Keratinocyte (primary cell): ENCODE data around the gene CD8B2. TPM values are rescaled to one million over a fixed set of nuclear protein-coding genes. Genes with fewer than 3 reads are reported as not detected.
A peak's percentile ranks its signal among the peaks of the same experiment; 100 is the strongest.
"Not testable (repeated sequence)": the region's sequence is repeated elsewhere in the genome, so short reads cannot be mapped to it uniquely, and the experiment has no call there.

ENCODE experiments used
- DNase-seq: peaks from one replicate; pipeline ENCODE4 v3.0.0-alpha.2; 2011; ENCODE audit warnings: low read depth, missing footprints, low spot score
- FAIRE-seq: peaks from 2 replicates; lab custom pipeline; 2011; peaks lifted over from hg19 to GRCh38; lab: Jason Lieb, UNC
- H2AFZ ChIP-seq: 2 replicates; pipeline ENCODE4 v1.6.0; 2012; ENCODE audit warnings: low read length, control low read depth, inconsistent platforms; ENCODE audit not compliant: control insufficient read depth
- H3K27ac ChIP-seq: 2 replicates; pipeline ENCODE4 v1.5.1; 2011; ENCODE audit warnings: low read length; ENCODE audit not compliant: control insufficient read depth, insufficient read depth
- H3K27me3 ChIP-seq: 3 replicates; pipeline ENCODE4 v1.6.0; 2011; ENCODE audit warnings: low read length; ENCODE audit not compliant: control insufficient read depth, insufficient read depth; ENCODE audit errors: extremely low read depth
- H3K36me3 ChIP-seq, 2 experiments: 2 replicates in 1 of 2; 3 replicates in 1 of 2; pipeline ENCODE4 v1.5.1; 2011; ENCODE audit warnings: low read length in 2 of 2, mild to moderate bottlenecking in 1 of 2; ENCODE audit not compliant: control insufficient read depth in 2 of 2, insufficient read depth in 2 of 2; ENCODE audit errors: extremely low read depth in 1 of 2
- H3K4me1 ChIP-seq: 3 replicates; pipeline ENCODE4 v1.5.1; 2011; ENCODE audit warnings: low read length; ENCODE audit not compliant: control insufficient read depth, insufficient read depth; ENCODE audit errors: extremely low read depth
- H3K4me2 ChIP-seq: 3 replicates; pipeline ENCODE4 v1.6.0; 2011; ENCODE audit warnings: low read depth, low read length; ENCODE audit not compliant: control insufficient read depth, insufficient read depth; ENCODE audit errors: extremely low read depth
- H3K4me3 ChIP-seq, 3 experiments: fragments of 200-600 bp in 1 of 3; sonication (generic) in 1 of 3; 2 replicates in 2 of 3; 3 replicates in 1 of 3; pipeline ENCODE4 v1.5.1; 2011 to 2016; ENCODE audit warnings: low read length in 3 of 3, mild to moderate bottlenecking in 3 of 3, control low read depth in 2 of 3, inconsistent platforms in 1 of 3, low read depth in 1 of 3, mixed read lengths in 1 of 3, mixed run types in 1 of 3, moderate library complexity in 1 of 3; ENCODE audit not compliant: control insufficient read depth in 2 of 3, insufficient read depth in 2 of 3; ENCODE audit errors: extremely low read depth in 1 of 3
- H3K79me2 ChIP-seq: 2 replicates; pipeline ENCODE4 v1.6.0; 2012; ENCODE audit warnings: low read length; ENCODE audit not compliant: control insufficient read depth, insufficient read depth
- H3K9ac ChIP-seq: 3 replicates; pipeline ENCODE4 v1.6.0; 2011; ENCODE audit warnings: low read length; ENCODE audit not compliant: control insufficient read depth, insufficient read depth; ENCODE audit errors: extremely low read depth
- H3K9me1 ChIP-seq: 3 replicates; pipeline ENCODE4 v1.6.0; 2011; ENCODE audit warnings: low read length; ENCODE audit not compliant: control insufficient read depth, insufficient read depth; ENCODE audit errors: extremely low read depth
- H3K9me3 ChIP-seq: 2 replicates; pipeline ENCODE4 v1.5.1; 2012; ENCODE audit warnings: low read depth, low read length; ENCODE audit not compliant: control insufficient read depth
- H4K20me1 ChIP-seq: 3 replicates; pipeline ENCODE4 v1.6.0; 2011; ENCODE audit warnings: low read length; ENCODE audit not compliant: control insufficient read depth, insufficient read depth; ENCODE audit errors: extremely low read depth
- dilution Hi-C: fragments of 300-500 bp; cut with MboI; formaldehyde crosslinking; loops from one replicate; pipeline ENCODE4 v1.7.0; 2020; ENCODE audit warnings: low sequenced_read_pairs; ENCODE audit not compliant: extremely low pct_ligation_motif_present
- polyA plus RNA-seq, 5 experiments: library from polyadenylated mRNA; depleted of rRNA in 3 of 5; stranded (reverse) in 3 of 5; stranded (forward) in 1 of 5; unstranded in 1 of 5; fragments of >200 nt; gene quantifications; 1 replicate in 1 of 5; 2 replicates in 3 of 5; 3 replicates in 1 of 5; pipeline versions ENCODE4 v1.2.1 to v1.2.3, GENCODE V29; 2011 to 2012; ENCODE audit warnings: missing spikeins in 2 of 5, low read depth in 1 of 5, low replicate concordance in 1 of 5

Gene CD8B2
- polyA plus RNA-seq, 1 donor (not counting 4 experiments of a cell fraction or from before 2014, with no cell fraction given): not detected

- H3K4me3 ChIP-seq, DNase-seq, H3K4me2 ChIP-seq, H4K20me1 ChIP-seq, H3K9me1 ChIP-seq, FAIRE-seq, H3K27ac ChIP-seq, H3K9me3 ChIP-seq, H3K27me3 ChIP-seq, dilution Hi-C loops, H3K4me1 ChIP-seq, H3K79me2 ChIP-seq, H3K36me3 ChIP-seq, H2AFZ ChIP-seq, H3K9ac ChIP-seq: not testable (repeated sequence)
Measured at GRCh38 chr2:106489701-106490100, 2.5 kb downstream of the CD8B2 start.

- H3K4me2 ChIP-seq, H3K9ac ChIP-seq, dilution Hi-C loops, H3K36me3 ChIP-seq, H4K20me1 ChIP-seq, H3K4me1 ChIP-seq, DNase-seq, H3K27me3 ChIP-seq, H2AFZ ChIP-seq, H3K27ac ChIP-seq, H3K4me3 ChIP-seq, H3K9me3 ChIP-seq, H3K9me1 ChIP-seq, FAIRE-seq, H3K79me2 ChIP-seq: not testable (repeated sequence)
Measured at GRCh38 chr2:106492399-106492798, 5.2 kb downstream of the CD8B2 start.

- dilution Hi-C loops, H3K9me1 ChIP-seq, H3K9me3 ChIP-seq, H3K4me2 ChIP-seq, H3K4me3 ChIP-seq, DNase-seq, H3K36me3 ChIP-seq, FAIRE-seq, H3K27ac ChIP-seq, H3K79me2 ChIP-seq, H2AFZ ChIP-seq, H3K9ac ChIP-seq, H3K4me1 ChIP-seq, H4K20me1 ChIP-seq, H3K27me3 ChIP-seq: not testable (repeated sequence)
Measured at GRCh38 chr2:106492913-106493312, 5.7 kb downstream of the CD8B2 start.

GRCh38 chr2:106498549-106498948 is 11.4 kb downstream of the CD8B2 start:
- H3K79me2 ChIP-seq, H3K27ac ChIP-seq, H3K4me3 ChIP-seq, H3K27me3 ChIP-seq, H3K9ac ChIP-seq, H3K4me1 ChIP-seq, H4K20me1 ChIP-seq, H2AFZ ChIP-seq, H3K9me3 ChIP-seq, H3K36me3 ChIP-seq, DNase-seq, H3K4me2 ChIP-seq, H3K9me1 ChIP-seq, dilution Hi-C loops: not testable (repeated sequence)
- FAIRE-seq: peak; percentile 17

DNA sequence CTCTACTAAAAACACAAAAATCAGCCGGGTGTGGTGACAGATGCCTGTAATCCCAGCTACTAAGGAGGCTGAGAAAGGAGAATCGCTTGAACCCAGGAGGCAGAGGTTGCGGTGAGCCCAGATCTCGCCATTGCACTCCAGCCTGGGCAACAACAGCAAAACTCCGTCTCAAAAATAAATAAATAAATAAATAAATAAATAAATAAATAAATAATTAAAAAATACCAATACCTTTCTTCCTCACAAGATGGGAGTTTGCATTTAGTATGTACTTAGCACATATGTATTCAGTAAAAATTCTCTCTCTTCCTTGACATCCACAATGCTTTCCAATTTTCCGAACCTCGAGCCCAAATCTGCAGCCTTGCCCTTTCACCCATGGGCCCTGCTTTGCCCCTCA is 13.2 kb downstream of the CD8B2 start:
- DNase-seq, H2AFZ ChIP-seq, H3K9me3 ChIP-seq, H3K4me1 ChIP-seq, H3K27ac ChIP-seq, H3K9ac ChIP-seq, FAIRE-seq, H3K36me3 ChIP-seq, H3K79me2 ChIP-seq, H4K20me1 ChIP-seq, dilution Hi-C loops, H3K4me3 ChIP-seq, H3K27me3 ChIP-seq, H3K4me2 ChIP-seq, H3K9me1 ChIP-seq: not testable (repeated sequence)
